Measurements from ENCODE around the gene ADIPOR2.
"Not testable (repeated sequence)": the region's sequence is repeated elsewhere in the genome, so short reads cannot be mapped to it uniquely, and the experiment has no call there.

The ADIPOR2 gene

GRCh38 chr12:1705774-1706631 lies 15.1 kb downstream of the ADIPOR2 start:
- DNase-seq, result no peak

GRCh38 chr12:1706632-1706980 lies 15.7 kb downstream of the ADIPOR2 start:
- no peak for DNase-seq

GRCh38 chr12:1707051-1707450 lies 16.2 kb downstream of the ADIPOR2 start:
- DNase-seq, result no peak

- DNase-seq, result not testable (repeated sequence)
These were observed 19.1 kb downstream of the ADIPOR2 start for GRCh38 chr12:1709968-1710367.

- DNase-seq, result not testable (repeated sequence)
These were observed 20.0 kb downstream of the ADIPOR2 start for GRCh38 chr12:1710870-1711269.

GRCh38 chr12:1711536-1712211 lies 20.8 kb downstream of the ADIPOR2 start:
- not testable (repeated sequence) for DNase-seq

GRCh38 chr12:1712305-1712704 lies 21.4 kb downstream of the ADIPOR2 start:
- DNase-seq, result not testable (repeated sequence)

- not testable (repeated sequence) for DNase-seq
These were observed 22.0 kb downstream of the ADIPOR2 start for GRCh38 chr12:1712852-1713251.

- DNase-seq, result not testable (repeated sequence)
These were observed 23.0 kb downstream of the ADIPOR2 start for GRCh38 chr12:1713783-1714348.

GRCh38 chr12:1715459-1715858 lies 24.6 kb downstream of the ADIPOR2 start:
- DNase-seq, result not testable (repeated sequence)

- no peak for DNase-seq
These were observed 25.5 kb downstream of the ADIPOR2 start for GRCh38 chr12:1716215-1716862.

- DNase-seq, result no peak
These were observed 26.0 kb downstream of the ADIPOR2 start for GRCh38 chr12:1716911-1717310.

GRCh38 chr12:1719139-1719538 lies 28.3 kb downstream of the ADIPOR2 start:
- no peak for DNase-seq

- no peak for DNase-seq
These were observed 29.6 kb downstream of the ADIPOR2 start for GRCh38 chr12:1720494-1720893.

GRCh38 chr12:1723721-1724120 lies 32.9 kb downstream of the ADIPOR2 start:
- DNase-seq, result no peak

GRCh38 chr12:1724250-1724649 lies 33.4 kb downstream of the ADIPOR2 start:
- DNase-seq, result no peak

- DNase-seq, result no peak
These were observed 35.9 kb downstream of the ADIPOR2 start for GRCh38 chr12:1726753-1727152.

GRCh38 chr12:1728824-1729223 lies 38.0 kb downstream of the ADIPOR2 start:
- DNase-seq, result no peak

- no peak for DNase-seq
These were observed 40.3 kb downstream of the ADIPOR2 start for GRCh38 chr12:1731019-1731687.

- DNase-seq, result not testable (repeated sequence)
These were observed 40.8 kb downstream of the ADIPOR2 start for GRCh38 chr12:1731688-1732078.

GRCh38 chr12:1732914-1733313 lies 42.0 kb downstream of the ADIPOR2 start:
- no peak for DNase-seq

GRCh38 chr12:1733712-1734111 lies 42.8 kb downstream of the ADIPOR2 start:
- DNase-seq, result not testable (repeated sequence)

All from CD4-positive, alpha-beta T cell treated with Interleukin-4 for 1 hour (primary cell).